ENCODE measurements around the gene SNX2.
A peak's percentile ranks its signal among the peaks of the same experiment; 100 is the strongest.

The SNX2 gene

GRCh38 chr5:122741681-122742080 lies 33.2 kb upstream of the SNX2 start:
- no peak for DNase-seq (ENCODE audit: low read depth)
- TF ChIP-seq, protein P1, sequence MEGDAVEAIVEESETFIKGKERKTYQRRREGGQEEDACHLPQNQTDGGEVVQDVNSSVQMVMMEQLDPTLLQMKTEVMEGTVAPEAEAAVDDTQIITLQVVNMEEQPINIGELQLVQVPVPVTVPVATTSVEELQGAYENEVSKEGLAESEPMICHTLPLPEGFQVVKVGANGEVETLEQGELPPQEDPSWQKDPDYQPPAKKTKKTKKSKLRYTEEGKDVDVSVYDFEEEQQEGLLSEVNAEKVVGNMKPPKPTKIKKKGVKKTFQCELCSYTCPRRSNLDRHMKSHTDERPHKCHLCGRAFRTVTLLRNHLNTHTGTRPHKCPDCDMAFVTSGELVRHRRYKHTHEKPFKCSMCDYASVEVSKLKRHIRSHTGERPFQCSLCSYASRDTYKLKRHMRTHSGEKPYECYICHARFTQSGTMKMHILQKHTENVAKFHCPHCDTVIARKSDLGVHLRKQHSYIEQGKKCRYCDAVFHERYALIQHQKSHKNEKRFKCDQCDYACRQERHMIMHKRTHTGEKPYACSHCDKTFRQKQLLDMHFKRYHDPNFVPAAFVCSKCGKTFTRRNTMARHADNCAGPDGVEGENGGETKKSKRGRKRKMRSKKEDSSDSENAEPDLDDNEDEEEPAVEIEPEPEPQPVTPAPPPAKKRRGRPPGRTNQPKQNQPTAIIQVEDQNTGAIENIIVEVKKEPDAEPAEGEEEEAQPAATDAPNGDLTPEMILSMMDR (conservative IDR thresholded peaks at IDR 0.05; ENCODE audit: low read length) = no peak

DNA sequence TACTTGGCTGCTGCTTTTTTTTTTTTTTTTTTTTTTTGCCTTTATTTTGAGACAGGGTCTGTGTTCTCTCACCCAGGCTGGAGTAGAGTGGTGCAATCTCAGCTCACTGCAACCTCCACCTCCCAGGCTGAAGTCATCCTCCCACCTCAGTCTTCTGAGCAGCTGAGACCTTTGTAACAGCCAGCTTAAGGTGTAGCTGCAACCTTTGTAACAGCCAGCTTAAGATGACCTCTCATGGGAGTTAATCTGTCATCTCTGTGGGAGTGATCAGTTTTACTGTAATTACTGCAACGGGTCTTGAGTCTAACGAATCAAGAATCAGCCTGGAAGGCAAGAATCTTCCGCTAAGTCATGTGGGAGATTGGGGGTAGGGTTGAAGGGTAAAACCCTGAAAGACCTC lies 31.6 kb upstream of the SNX2 start:
- TF ChIP-seq, protein P1 (conservative IDR thresholded peaks at IDR 0.05; ENCODE audit: low read length) = no peak
- no peak overlapping the region for H3K4me3 ChIP-seq (ENCODE audit: low read length)

More at GRCh38 chr5:122741681-122742080, 33.2 kb upstream of the SNX2 start:
- no peak overlapping the region for H3K4me3 ChIP-seq (ENCODE audit: low read length)

DNA sequence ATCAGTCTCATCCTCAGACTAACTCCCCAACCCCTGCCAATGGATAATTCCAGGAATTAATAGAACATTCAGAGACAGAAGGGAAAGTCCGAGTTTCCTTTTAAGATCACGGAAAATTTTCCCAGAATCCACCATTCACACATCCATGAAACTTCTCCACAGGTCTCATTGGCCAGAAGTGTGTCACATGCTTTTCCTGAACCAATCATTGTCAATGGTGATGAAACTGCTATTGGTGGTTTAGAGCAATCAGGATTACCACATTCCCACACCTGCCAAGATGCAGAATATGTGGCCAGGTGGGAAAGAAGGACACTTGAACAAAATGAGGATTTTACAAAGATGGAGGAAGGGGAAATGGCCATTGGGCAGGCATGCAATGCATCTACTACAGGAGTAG lies 29.3 kb upstream of the SNX2 start:
- DNase-seq (ENCODE audit: low read depth) = no peak
- H3K4me3 ChIP-seq (ENCODE audit: low read length) = no peak overlapping the region
- TF ChIP-seq, protein P1 (conservative IDR thresholded peaks at IDR 0.05; ENCODE audit: low read length) = no peak

More for the DNA sequence above, 31.6 kb upstream of the SNX2 start:
- no peak for DNase-seq (ENCODE audit: low read depth)

- TF ChIP-seq, protein P1 (conservative IDR thresholded peaks at IDR 0.05; ENCODE audit: low read length) = no peak
- H3K4me3 ChIP-seq (ENCODE audit: low read length) = no peak overlapping the region
- DNase-seq (ENCODE audit: low read depth) = peak; percentile 6
Observed at GRCh38 chr5:122749886-122750285, 25.0 kb upstream of the SNX2 start.

DNA sequence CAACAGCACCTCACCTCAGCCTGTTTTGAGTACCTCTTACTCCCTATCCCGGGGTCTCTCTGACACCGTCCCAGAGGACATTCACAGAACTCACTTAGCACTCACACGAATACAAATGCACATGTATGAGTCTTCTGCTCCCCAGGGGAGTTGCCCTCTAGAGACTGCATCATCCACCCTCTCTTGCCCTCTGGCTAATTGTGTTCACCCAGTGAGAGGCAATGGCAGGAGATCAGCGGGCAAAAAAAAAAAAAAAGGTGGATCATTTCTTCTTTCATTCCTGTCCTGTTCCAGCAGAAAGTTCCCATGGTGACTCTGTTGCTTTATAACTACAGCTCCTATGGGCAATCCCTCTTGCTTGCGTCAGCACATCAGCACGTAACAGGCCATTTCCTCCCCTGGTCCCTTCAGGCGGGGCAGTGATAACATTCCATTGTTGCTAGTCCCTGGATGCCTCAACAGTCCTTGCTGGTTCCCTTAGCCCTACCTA lies 23.5 kb upstream of the SNX2 start:
- DNase-seq (ENCODE audit: low read depth) = peak; percentile 18
- H3K4me3 ChIP-seq (ENCODE audit: low read length) = no peak overlapping the region
- TF ChIP-seq, protein P1 (conservative IDR thresholded peaks at IDR 0.05; ENCODE audit: low read length) = no peak

DNA sequence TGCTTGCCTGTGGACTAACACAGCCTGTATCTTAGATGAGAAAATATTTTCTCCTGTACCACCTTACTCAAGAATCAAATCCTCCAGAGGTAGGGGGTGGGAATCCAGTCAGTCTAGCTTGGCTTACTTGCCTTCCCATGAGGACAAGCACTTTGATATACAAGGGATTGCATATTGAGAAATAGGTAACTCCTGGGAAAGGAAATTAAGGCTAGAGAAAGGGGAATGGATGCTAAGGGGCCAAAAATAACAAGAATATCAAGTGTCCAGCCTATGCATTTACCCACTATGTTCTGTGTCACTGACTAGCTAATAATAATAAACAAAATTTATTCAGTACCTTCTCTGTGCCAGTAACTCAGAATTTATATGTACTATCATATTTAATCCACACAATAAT lies 21.4 kb upstream of the SNX2 start:
- H3K4me3 ChIP-seq (ENCODE audit: low read length) = no peak overlapping the region
- DNase-seq (ENCODE audit: low read depth) = no peak
- TF ChIP-seq, protein P1 (conservative IDR thresholded peaks at IDR 0.05; ENCODE audit: low read length) = no peak

GRCh38 chr5:122755783-122756182 lies 19.1 kb upstream of the SNX2 start:
- TF ChIP-seq, protein P1 (conservative IDR thresholded peaks at IDR 0.05; ENCODE audit: low read length) = no peak
- H3K4me3 ChIP-seq (ENCODE audit: low read length) = no peak overlapping the region
- no peak for DNase-seq (ENCODE audit: low read depth)

All from AG10803 (cell line).